H1 (cell line): ENCODE data around the gene OSBPL3. TPM values are rescaled to one million over a fixed set of nuclear protein-coding genes. Genes with fewer than 3 reads are reported as not detected.

ENCODE experiments used
- CTCF ChIA-PET: fragments of 300-600 bp; sonication (Branson Sonifier 250); formaldehyde crosslinking; loops from one replicate; lab custom pipeline; 2021; ENCODE audit not compliant: partially characterized antibody; lab: Charles Lee
- POLR2A ChIA-PET: fragments of 300-600 bp; sonication (Branson Sonifier 250); formaldehyde crosslinking; loops from one replicate; lab custom pipeline; 2021; ENCODE audit warnings: inconsistent platforms; ENCODE audit not compliant: partially characterized antibody; lab: Charles Lee
- DNase-seq, 2 experiments: peaks; one replicate each; pipeline versions ENCODE4 v3.0.0 to v3.0.0-alpha.2; 2010 to 2022; ENCODE audit warnings: low spot score in 2 of 2, low read depth in 1 of 2, mixed read lengths in 1 of 2
- FAIRE-seq: peaks from 2 replicates; lab custom pipeline; 2011; peaks lifted over from hg19 to GRCh38; lab: Jason Lieb, UNC
- H2AFZ ChIP-seq: 2 replicates; pipeline ENCODE4 v1.8.1; 2012; ENCODE audit warnings: low read length, inconsistent platforms
- H2AK5ac ChIP-seq: 2 replicates; pipeline ENCODE4 v1.6.1; 2013; ENCODE audit warnings: low read depth, low read length
- H2BK120ac ChIP-seq: replicated peaks from 2 replicates; pipeline ENCODE3; 2013; ENCODE audit warnings: low read depth, low read length, inconsistent platforms
- H2BK12ac ChIP-seq: 2 replicates; pipeline ENCODE4 v1.6.1; 2013; ENCODE audit warnings: low read depth, low read length
- H2BK15ac ChIP-seq: 2 replicates; pipeline ENCODE4 v1.6.1; 2013; ENCODE audit warnings: low read length
- H2BK20ac ChIP-seq: 2 replicates; pipeline ENCODE4 v1.6.1; 2013; ENCODE audit warnings: low read length
- H2BK5ac ChIP-seq: 2 replicates; pipeline ENCODE4 v1.6.1; 2013; ENCODE audit warnings: low read depth, low read length
- H3K14ac ChIP-seq: 2 replicates; pipeline ENCODE4 v1.6.1; 2013; ENCODE audit warnings: inconsistent platforms; ENCODE audit not compliant: insufficient read length
- H3K18ac ChIP-seq: 2 replicates; pipeline ENCODE4 v1.6.1; 2013; ENCODE audit warnings: low read length; ENCODE audit errors: extremely low read depth
- H3K23ac ChIP-seq: 2 replicates; pipeline ENCODE4 v1.6.1; 2013; ENCODE audit warnings: inconsistent platforms; ENCODE audit not compliant: insufficient read length
- H3K23me2 ChIP-seq: 2 replicates; pipeline ENCODE4 v1.6.1; 2013; ENCODE audit warnings: low read depth, low read length
- H3K27ac ChIP-seq: 2 replicates; pipeline ENCODE4 v1.6.1; 2011; ENCODE audit warnings: low read depth, low read length, inconsistent platforms
- H3K27me3 ChIP-seq, 4 experiments: replicated peaks in 1 of 4; 1 replicate in 1 of 4; 2 replicates in 3 of 4; pipeline versions ENCODE4 v1.6.1 to v1.8.1; 2011 to 2013; ENCODE audit warnings: low read length in 3 of 4, mild to moderate bottlenecking in 3 of 4, inconsistent platforms in 2 of 4, mixed read lengths in 2 of 4, moderate library complexity in 1 of 4; ENCODE audit not compliant: control insufficient read depth in 3 of 4, insufficient read depth in 3 of 4; ENCODE audit errors: extremely low read depth in 1 of 4
- H3K36me3 ChIP-seq, 4 experiments: 2 replicates each; pipeline versions ENCODE4 v1.6.1 to v1.8.1; 2011 to 2013; ENCODE audit warnings: mild to moderate bottlenecking in 4 of 4, low read length in 3 of 4, moderate library complexity in 2 of 4, control low read depth in 1 of 4, inconsistent platforms in 1 of 4; ENCODE audit not compliant: insufficient read depth in 4 of 4, control insufficient read depth in 2 of 4
- H3K4ac ChIP-seq: replicated peaks from 2 replicates; pipeline ENCODE3; 2013; ENCODE audit warnings: low read length, low read depth, mixed read lengths, inconsistent platforms; ENCODE audit not compliant: insufficient read length
- H3K4me1 ChIP-seq, 4 experiments: replicated peaks in 1 of 4; 1 replicate in 1 of 4; 2 replicates in 3 of 4; pipeline versions ENCODE4 v1.6.1 to v1.8.1; 2011 to 2013; ENCODE audit warnings: low read length in 3 of 4, inconsistent platforms in 2 of 4, mixed read lengths in 1 of 4; ENCODE audit not compliant: insufficient read depth in 4 of 4, control insufficient read depth in 3 of 4
- H3K4me2 ChIP-seq, 2 experiments: 2 replicates each; pipeline versions ENCODE4 v1.6.1 to v1.8.1; 2011 to 2013; ENCODE audit warnings: low read depth in 2 of 2, low read length in 2 of 2, control low read depth in 1 of 2, inconsistent platforms in 1 of 2, mild to moderate bottlenecking in 1 of 2; ENCODE audit not compliant: insufficient read depth in 1 of 2
- H3K4me3 ChIP-seq, 4 experiments: fragments of 200-600, 300-600 bp in 1 of 4; sonication (generic), shearing (Covaris generic), sonication (Bioruptor Twin) in 1 of 4; 2 replicates each; pipeline versions ENCODE4 v1.5.1 to v1.8.1; 2011 to 2016; ENCODE audit warnings: low read length in 4 of 4, low read depth in 3 of 4, control low read depth in 2 of 4, inconsistent platforms in 2 of 4, mild to moderate bottlenecking in 2 of 4, mixed read lengths in 1 of 4, moderate library complexity in 1 of 4; ENCODE audit not compliant: insufficient read depth in 2 of 4; ENCODE audit errors: extremely low read depth in 1 of 4
- H3K56ac ChIP-seq: replicated peaks from 2 replicates; pipeline ENCODE3; 2013; ENCODE audit warnings: low read depth, mild to moderate bottlenecking, mixed read lengths, low read length, inconsistent platforms; ENCODE audit not compliant: insufficient read length
- H3K79me1 ChIP-seq: 2 replicates; pipeline ENCODE4 v1.6.1; 2013; ENCODE audit warnings: low read depth, low read length, control low read depth
- H3K79me2 ChIP-seq, 2 experiments: 2 replicates each; pipeline versions ENCODE4 v1.6.1 to v1.8.1; 2012 to 2013; ENCODE audit warnings: low read length in 2 of 2, mild to moderate bottlenecking in 2 of 2, inconsistent platforms in 1 of 2; ENCODE audit not compliant: insufficient read depth in 2 of 2, control insufficient read depth in 1 of 2
- H3K9ac ChIP-seq, 4 experiments: replicated peaks in 1 of 4; 1 replicate in 1 of 4; 2 replicates in 3 of 4; pipeline versions ENCODE4 v1.6.1 to v1.8.1; 2011 to 2013; ENCODE audit warnings: low read depth in 3 of 4, low read length in 3 of 4, control low read depth in 2 of 4, mild to moderate bottlenecking in 2 of 4, moderate library complexity in 2 of 4, inconsistent platforms in 1 of 4; ENCODE audit errors: extremely low read depth in 1 of 4
- H3K9me3 ChIP-seq, 2 experiments: 2 replicates each; pipeline versions ENCODE4 v1.6.1 to v1.8.1; 2012 to 2013; ENCODE audit warnings: mild to moderate bottlenecking in 2 of 2, moderate library complexity in 2 of 2, control low read depth in 1 of 2, inconsistent platforms in 1 of 2, low read depth in 1 of 2, low read length in 1 of 2, mixed read lengths in 1 of 2; ENCODE audit not compliant: insufficient read depth in 2 of 2
- H4K20me1 ChIP-seq, 2 experiments: replicated peaks in 1 of 2; 2 replicates each; pipeline versions ENCODE3 to v1.8.1; 2011 to 2013; ENCODE audit warnings: inconsistent platforms in 2 of 2, low read length in 2 of 2, mild to moderate bottlenecking in 1 of 2; ENCODE audit not compliant: insufficient read depth in 2 of 2, control insufficient read depth in 1 of 2
- H4K5ac ChIP-seq: 2 replicates; pipeline ENCODE4 v1.6.1; 2013; ENCODE audit warnings: low read length, low read depth, mixed read lengths, inconsistent platforms; ENCODE audit not compliant: insufficient read length
- H4K8ac ChIP-seq: 2 replicates; pipeline ENCODE4 v1.8.0; 2013; ENCODE audit warnings: mild to moderate bottlenecking, moderate library complexity, low read length, inconsistent platforms; ENCODE audit not compliant: insufficient read depth; ENCODE audit errors: extremely low read depth
- H4K91ac ChIP-seq: replicated peaks from 2 replicates; pipeline ENCODE3; 2013; ENCODE audit warnings: low read length, mixed read lengths, inconsistent platforms; ENCODE audit not compliant: insufficient read length
- BRCA1 ChIP-seq: IDR thresholded peaks from 2 replicates; pipeline ENCODE4 v1.6.1; 2012; ENCODE audit warnings: low read depth, low read length, improper control_type of control experiment
- JUN ChIP-seq: IDR thresholded peaks from 2 replicates; pipeline ENCODE4 v1.6.1; 2011; ENCODE audit warnings: low read depth, mild to moderate bottlenecking, improper control_type of control experiment, low read length
- KDM4A ChIP-seq: IDR thresholded peaks from one replicate; pipeline ENCODE4 v1.7.1; 2012; ENCODE audit warnings: low read depth, mild to moderate bottlenecking, moderate library complexity, low read length, inconsistent platforms; ENCODE audit not compliant: severe bottlenecking
- MAFK ChIP-seq: IDR thresholded peaks from 2 replicates; pipeline ENCODE4 v1.6.1; 2012; ENCODE audit warnings: low read depth, mild to moderate bottlenecking, improper control_type of control experiment, low read length
- NANOG ChIP-seq: IDR thresholded peaks from 2 replicates; pipeline ENCODE4 v1.6.1; 2011; ENCODE audit warnings: low read length, low read depth, mild to moderate bottlenecking, inconsistent platforms; ENCODE audit not compliant: insufficient read depth, poor library complexity, severe bottlenecking
- RBBP5 ChIP-seq: IDR thresholded peaks from 2 replicates; pipeline ENCODE4 v1.7.1; 2012; ENCODE audit warnings: low read depth, mild to moderate bottlenecking, inconsistent platforms, low read length, moderate library complexity, borderline replicate concordance
- RNF2 ChIP-seq: fragments of 200-900, 300-1000 bp; sonication (generic); IDR thresholded peaks from 2 replicates; pipeline ENCODE4 v1.7.1; 2016; ENCODE audit warnings: borderline replicate concordance, low read depth, mild to moderate bottlenecking, antibody characterized with exemption, low read length; ENCODE audit not compliant: poor library complexity, severe bottlenecking; ENCODE audit errors: missing control alignments
- WGBS, 2 experiments: shearing (Covaris generic) in 1 of 2; methylation state at CpG; one replicate each; pipeline versions ENCODE4 v1.1.6 to v1.1.7; 2013 to 2015; ENCODE audit warnings: low lambda C conversion rate in 2 of 2, mixed read lengths in 2 of 2, inconsistent platforms in 1 of 2, low coverage in 1 of 2, missing lambda C conversion rate in 1 of 2; ENCODE audit not compliant: insufficient replicate concordance in 2 of 2, insufficient coverage in 1 of 2, insufficient read length in 1 of 2; ENCODE audit errors: extremely low coverage in 1 of 2, missing lambda C conversion rate in 1 of 2; 5-methylcytosine and 5-hydroxymethylcytosine counted together
- polyA plus RNA-seq, 7 experiments: library from polyadenylated mRNA; depleted of rRNA in 3 of 7; stranded (reverse) in 5 of 7; unstranded in 2 of 7; fragments of >200 nt in 5 of 7; fragments of 200-250 nt in 2 of 7; gene quantifications; 1 replicate in 5 of 7; 2 replicates in 1 of 7; 4 replicates in 1 of 7; pipeline versions ENCODE4 v1.2.1 to v1.2.3, GENCODE V29; 2011 to 2013; ENCODE audit warnings: missing spikeins in 2 of 7, mixed read lengths in 2 of 7
- total RNA-seq: library from RNA; stranded (reverse); fragmentation: NEBNext Ultra II Directional; extraction: Animal tissue kit (Norgen Biotek cat#: 25700); gene quantifications from 2 replicates; pipeline ENCODE4 v1.2.1, GENCODE V29; 2021
- TF ChIP-seq, protein P1 (sequence below), 3 experiments: IDR thresholded peaks; 1 replicate in 2 of 3; 2 replicates in 1 of 3; pipeline versions ENCODE4 v1.5.1 to v1.6.1; 2011; ENCODE audit warnings: low read length in 3 of 3, mild to moderate bottlenecking in 3 of 3, inconsistent platforms in 2 of 3, low read depth in 1 of 3, moderate library complexity in 1 of 3; ENCODE audit not compliant: insufficient read depth in 1 of 3; ENCODE audit errors: control extremely low read depth in 1 of 3

Gene OSBPL3
- total and polyA plus RNA-seq, 2 of the 8 experiments (the other 6 are each of a cell fraction or from before 2014, with no cell fraction given) = 2.8 to 13.9 TPM

GRCh38 chr7:24858108-24858977 is 121.6 kb downstream of the OSBPL3 start:
- Histone ChIP-seq H2BK15ac (no peak overlapping the region), H3K23me2 (no peaks in the 10 kb centered on the region), H4K91ac (no peak overlapping the region), H3K4me2 (no peak overlapping the region), H3K79me1 (no peaks in the 10 kb centered on the region), H3K9me3 (no peaks in the 10 kb centered on the region), H3K4me3 (no peak overlapping the region), H3K9ac (no peak overlapping the region), H3K79me2 (no peaks in the 10 kb centered on the region), H3K14ac (no peak overlapping the region), H3K4me1 (peaks cover 0 to 2% (median under 1%) of the 10 kb centered on the region in 4 experiments; a peak in 2 of 7 replicates), H2BK5ac (no peak overlapping the region), H3K4ac (no peak overlapping the region), H3K18ac (no peak overlapping the region), H3K27me3 (no peaks in the 10 kb centered on the region), H2BK20ac (no peak overlapping the region), H4K5ac (no peak overlapping the region), H4K20me1 (no peaks in the 10 kb centered on the region), H2BK12ac (no peak overlapping the region), H3K36me3 (peaks cover 0 to 4% (median 0%) of the 10 kb centered on the region in 4 experiments; a peak in 1 of 8 replicates), H3K23ac (no peak overlapping the region), H2AK5ac (no peak overlapping the region), H2AFZ (no peak overlapping the region), H3K27ac (no peak overlapping the region), H2BK120ac (no peak overlapping the region), H3K56ac (no peak overlapping the region), H4K8ac (no peak overlapping the region)
- FAIRE-seq (no peak), DNase-seq (no peak)
- POLR2A ChIA-PET = no interaction called here
- CTCF ChIA-PET = interaction anchor here (0.6 to 2.8 kb wide), 5 partner anchors 18 to 375 kb away, joined by 3 to 11 read pairs (median 3); no protein-coding TSS in a partner anchor
- WGBS, 2 experiments = 85% methylated on average over 4 of the region's 4 CpGs; no CpG with 5 or more reads in 1 of the 2 experiments
- TF ChIP-seq RNF2 = no peak
- TF ChIP-seq JUN = no peak
- TF ChIP-seq NANOG = no peak
- TF ChIP-seq, protein P1, sequence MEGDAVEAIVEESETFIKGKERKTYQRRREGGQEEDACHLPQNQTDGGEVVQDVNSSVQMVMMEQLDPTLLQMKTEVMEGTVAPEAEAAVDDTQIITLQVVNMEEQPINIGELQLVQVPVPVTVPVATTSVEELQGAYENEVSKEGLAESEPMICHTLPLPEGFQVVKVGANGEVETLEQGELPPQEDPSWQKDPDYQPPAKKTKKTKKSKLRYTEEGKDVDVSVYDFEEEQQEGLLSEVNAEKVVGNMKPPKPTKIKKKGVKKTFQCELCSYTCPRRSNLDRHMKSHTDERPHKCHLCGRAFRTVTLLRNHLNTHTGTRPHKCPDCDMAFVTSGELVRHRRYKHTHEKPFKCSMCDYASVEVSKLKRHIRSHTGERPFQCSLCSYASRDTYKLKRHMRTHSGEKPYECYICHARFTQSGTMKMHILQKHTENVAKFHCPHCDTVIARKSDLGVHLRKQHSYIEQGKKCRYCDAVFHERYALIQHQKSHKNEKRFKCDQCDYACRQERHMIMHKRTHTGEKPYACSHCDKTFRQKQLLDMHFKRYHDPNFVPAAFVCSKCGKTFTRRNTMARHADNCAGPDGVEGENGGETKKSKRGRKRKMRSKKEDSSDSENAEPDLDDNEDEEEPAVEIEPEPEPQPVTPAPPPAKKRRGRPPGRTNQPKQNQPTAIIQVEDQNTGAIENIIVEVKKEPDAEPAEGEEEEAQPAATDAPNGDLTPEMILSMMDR (IDR thresholded peaks at IDR 0.05; ENCODE audit: control extremely low read depth in 1 of 3, insufficient read depth in 1 of 3, low read depth in 1 of 3, low read length in 3 of 3) = no peak
- TF ChIP-seq KDM4A = no peak
- TF ChIP-seq BRCA1 = no peak
- no peak for TF ChIP-seq RBBP5
- TF ChIP-seq MAFK = no peak
